GM18873 (cell line): ENCODE results near the gene PNLIPRP3.

ENCODE experiments used
- ATAC-seq: cut with Tn5 transposase; IDR thresholded peaks from one replicate; pipeline ENCODE4 v1.9.1; 2021; ENCODE audit warnings: mild to moderate bottlenecking, moderate library complexity, moderate number of reproducible peaks; ENCODE audit not compliant: unreplicated experiment, low FRiP score

PNLIPRP3 gene

GRCh38 chr10:116444527-116445142 lies 17.0 kb downstream of the PNLIPRP3 start:
- ATAC-seq: no peak

- no peak for ATAC-seq
Observed at GRCh38 chr10:116450861-116451260, 23.2 kb downstream of the PNLIPRP3 start.

GRCh38 chr10:116451711-116452337 lies 24.2 kb downstream of the PNLIPRP3 start:
- no peak for ATAC-seq

GRCh38 chr10:116452338-116452720 lies 24.7 kb downstream of the PNLIPRP3 start:
- no peak for ATAC-seq

DNA sequence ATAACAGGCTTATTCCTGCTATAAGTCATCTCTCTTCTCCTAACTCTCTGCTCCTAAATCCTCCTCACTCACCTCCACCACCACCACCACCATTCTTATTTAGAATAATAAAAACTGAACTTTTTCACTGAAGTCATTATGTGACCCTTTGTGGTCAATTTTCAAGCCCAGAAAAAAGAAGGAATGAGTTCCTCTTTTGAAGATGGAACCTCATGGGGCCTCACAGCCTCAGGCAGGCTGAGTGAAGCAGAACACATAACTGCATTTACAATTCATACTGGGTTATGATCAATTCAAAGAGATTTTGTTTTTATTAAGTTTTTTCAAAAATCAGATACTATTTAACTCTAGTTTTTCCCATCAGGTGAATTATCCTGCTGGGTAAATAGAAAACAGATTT lies 29.8 kb downstream of the PNLIPRP3 start:
- ATAC-seq: no peak

DNA sequence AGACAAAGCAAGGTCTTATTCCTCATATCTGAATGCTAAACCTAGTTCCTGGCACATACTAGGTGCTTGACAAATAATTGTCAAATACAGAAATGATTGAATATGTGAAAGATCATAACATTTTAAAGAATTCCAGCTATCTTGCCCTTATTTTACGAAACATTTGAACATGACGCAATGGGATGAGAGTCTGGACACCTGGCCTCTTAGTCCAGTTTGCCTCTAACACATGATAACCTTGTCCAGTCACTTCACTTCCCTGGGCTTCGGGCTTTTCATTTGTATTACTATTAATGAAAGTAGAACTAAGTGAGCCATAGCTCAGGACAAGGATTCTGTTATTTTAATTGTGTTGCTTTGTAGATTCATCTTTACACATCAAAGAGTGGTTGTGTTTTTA lies 32.6 kb downstream of the PNLIPRP3 start:
- no peak for ATAC-seq

- ATAC-seq: no peak
Observed at GRCh38 chr10:116461680-116462079, 34.0 kb downstream of the PNLIPRP3 start.

- no peak for ATAC-seq
Observed at GRCh38 chr10:116464257-116464656, 36.6 kb downstream of the PNLIPRP3 start.

- ATAC-seq: no peak
Observed at GRCh38 chr10:116465546-116465945, 37.9 kb downstream of the PNLIPRP3 start.

- ATAC-seq: no peak
Observed at GRCh38 chr10:116466715-116467422, 39.2 kb downstream of the PNLIPRP3 start.

- no peak for ATAC-seq
Observed at GRCh38 chr10:116469437-116469836, 41.8 kb downstream of the PNLIPRP3 start.

DNA sequence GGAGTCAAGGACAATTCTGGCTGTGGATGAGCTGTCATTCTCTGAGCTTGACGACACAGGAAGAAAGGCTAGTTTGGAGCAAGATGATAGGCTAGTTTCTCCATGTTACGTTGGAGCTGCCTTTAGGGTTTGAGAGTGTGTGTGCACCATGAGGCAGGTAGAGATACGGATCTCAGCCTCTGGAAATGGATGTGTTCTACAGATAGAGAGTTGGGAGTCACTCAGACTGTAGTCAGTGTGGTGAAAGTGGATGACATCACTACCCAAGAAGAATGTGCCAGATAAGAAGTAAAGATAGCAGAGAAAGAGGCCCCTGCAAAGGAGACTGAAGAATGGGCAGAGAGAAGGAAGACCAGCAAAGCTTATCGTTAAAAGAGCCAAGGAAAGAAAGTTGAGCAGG lies 42.4 kb downstream of the PNLIPRP3 start:
- ATAC-seq: no peak

- ATAC-seq: no peak
Observed at GRCh38 chr10:116470768-116471415, 43.2 kb downstream of the PNLIPRP3 start.

DNA sequence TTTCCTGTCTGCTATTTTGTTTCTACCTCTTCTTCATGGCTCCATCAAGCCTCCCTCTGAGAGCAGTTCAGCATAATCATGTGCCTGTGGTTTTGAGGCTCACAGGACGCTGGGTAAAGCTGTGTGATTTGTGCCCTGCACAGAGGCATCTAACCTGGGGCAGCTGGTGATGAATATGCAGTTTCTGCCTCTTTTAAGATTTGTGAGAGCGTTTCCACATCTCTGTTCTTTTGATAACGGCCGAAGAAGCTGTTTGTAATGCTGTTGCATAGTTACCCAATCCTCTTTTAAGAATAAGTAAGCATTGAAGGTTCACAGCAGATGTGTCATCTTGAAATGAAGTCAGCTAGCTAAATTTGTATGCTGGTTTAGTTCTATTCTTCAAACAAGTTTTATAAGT lies 45.2 kb downstream of the PNLIPRP3 start:
- no peak for ATAC-seq

GRCh38 chr10:116475866-116476265 lies 48.2 kb downstream of the PNLIPRP3 start:
- no peak for ATAC-seq

- no peak for ATAC-seq
Observed at GRCh38 chr10:116476461-116476860, 48.8 kb downstream of the PNLIPRP3 start.

GRCh38 chr10:116477986-116478664 lies 50.5 kb downstream of the PNLIPRP3 start:
- ATAC-seq: no peak

DNA sequence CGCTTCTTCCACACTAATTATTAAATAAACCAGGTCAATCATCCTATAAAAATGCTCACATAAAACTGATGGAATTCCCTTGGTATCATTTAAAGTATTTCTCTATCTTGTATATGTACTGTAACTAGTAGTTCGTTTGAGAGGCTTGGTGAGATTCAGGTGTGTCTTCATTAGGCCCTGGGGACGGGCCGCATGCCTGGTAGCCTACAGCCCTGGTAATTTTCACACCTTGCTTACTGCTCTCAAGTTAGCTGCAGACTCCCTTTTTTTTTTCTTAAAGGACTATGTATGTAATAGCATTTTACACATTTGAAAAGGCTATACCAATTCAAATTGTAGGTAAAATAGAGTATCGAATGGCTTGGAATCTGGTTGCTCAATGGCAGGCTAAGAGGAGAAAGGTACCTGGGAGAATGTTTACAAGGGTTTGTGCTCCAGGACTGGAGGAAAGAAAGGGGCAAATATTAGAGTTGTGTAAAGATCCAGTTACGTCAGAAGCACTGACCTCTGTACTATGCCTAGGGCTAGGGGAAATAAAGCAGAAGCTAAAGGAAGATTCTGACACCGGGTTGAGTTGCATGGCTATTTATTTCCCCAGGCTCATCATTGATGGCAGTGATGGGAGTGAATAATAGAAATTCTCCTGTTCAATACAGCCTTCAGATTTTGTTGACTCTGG lies 59.3 kb downstream of the PNLIPRP3 start:
- no peak for ATAC-seq

GRCh38 chr10:116487522-116488430 lies 60.1 kb downstream of the PNLIPRP3 start:
- no peak for ATAC-seq
